ENCODE measurements around the gene GDAP2. TPM values are rescaled to one million over a fixed set of nuclear protein-coding genes. Genes with fewer than 3 reads are reported as not detected.

Gene GDAP2
- total and polyA plus RNA-seq, 7 donors, result 5.5 to 33.8 (median 19.6) TPM

- Histone ChIP-seq H3K27me3 (no peaks in the 10 kb centered on the region), H3K4me3 (no peak overlapping the region), H3K27ac (no peak overlapping the region), H3K36me3 (peaks cover 0 to 22% (median 0%) of the 10 kb centered on the region in 4 donors), H3K4me1 (no peaks in the 10 kb centered on the region), H3K9me3 (no peaks in the 10 kb centered on the region)
- intact Hi-C loops (cut with DNase I), result loop anchor here (5.0 kb wide), 1 partner anchor 378 kb away; no protein-coding TSS in a partner anchor
- TF ChIP-seq EP300 (IDR thresholded peaks at IDR 0.05), result no peak
- TF ChIP-seq POLR2AphosphoS5 (IDR thresholded peaks at IDR 0.05), result no peak
- no peak for TF ChIP-seq CTCF (IDR thresholded peaks at IDR 0.05)
- no peak for TF ChIP-seq POLR2A (IDR thresholded peaks at IDR 0.05)
- WGBS, 2 donors, result 88 to 89% methylated on average over 2 of the region's 2 CpGs
- no peak for DNase-seq
Measured at GRCh38 chr1:117890452-117890851, 39.0 kb downstream of the GDAP2 start.

- H3K36me3 ChIP-seq, result peaks cover 0 to 42% (median 0%) of the 10 kb centered on the region in 4 donors
- no peak overlapping the region for H3K27ac ChIP-seq
- no peaks in the 10 kb centered on the region for H3K9me3 ChIP-seq
- H3K27me3 ChIP-seq, result no peaks in the 10 kb centered on the region
- H3K4me3 ChIP-seq, result no peak overlapping the region
- intact Hi-C loops (cut with DNase I), result no loop called here
- DNase-seq, result no peak
- TF ChIP-seq CTCF (IDR thresholded peaks at IDR 0.05) (no peak), POLR2A (IDR thresholded peaks at IDR 0.05) (no peak), POLR2AphosphoS5 (IDR thresholded peaks at IDR 0.05) (no peak), EP300 (IDR thresholded peaks at IDR 0.05) (no peak)
- no peaks in the 10 kb centered on the region for H3K4me1 ChIP-seq
- 91 to 92% methylated on average over 2 of the region's 2 CpGs for WGBS, 2 donors
Measured at GRCh38 chr1:117886101-117886795, 43.2 kb downstream of the GDAP2 start.

GRCh38 chr1:117883616-117884015, 45.8 kb downstream of the GDAP2 start:
- DNase-seq, result no peak
- no peak overlapping the region for H3K4me3 ChIP-seq
- 98 to 99% methylated on average over 1 of the region's 1 CpG for WGBS, 2 donors
- H3K9me3 ChIP-seq, result no peaks in the 10 kb centered on the region
- H3K27me3 ChIP-seq, result no peaks in the 10 kb centered on the region
- intact Hi-C loops (cut with DNase I), result no loop called here
- no peaks in the 10 kb centered on the region for H3K4me1 ChIP-seq
- TF ChIP-seq POLR2A (IDR thresholded peaks at IDR 0.05) (no peak), POLR2AphosphoS5 (IDR thresholded peaks at IDR 0.05) (no peak), EP300 (IDR thresholded peaks at IDR 0.05) (no peak), CTCF (IDR thresholded peaks at IDR 0.05) (no peak)
- no peak overlapping the region for H3K27ac ChIP-seq
- H3K36me3 ChIP-seq, result peaks cover 0 to 58% (median 2%) of the 10 kb centered on the region in 4 donors

- Histone ChIP-seq H3K4me1 (no peaks in the 10 kb centered on the region), H3K27me3 (no peaks in the 10 kb centered on the region), H3K4me3 (no peak overlapping the region), H3K9me3 (no peaks in the 10 kb centered on the region), H3K27ac (no peak overlapping the region), H3K36me3 (peaks cover 7 to 90% (median 30%) of the 10 kb centered on the region in 4 donors)
- intact Hi-C loops (cut with DNase I), result no loop called here
- 95% methylated on average over 1 of the region's 1 CpG for WGBS, 2 donors
- TF ChIP-seq POLR2A (IDR thresholded peaks at IDR 0.05), result no peak
- TF ChIP-seq POLR2AphosphoS5 (IDR thresholded peaks at IDR 0.05), result no peak
- TF ChIP-seq EP300 (IDR thresholded peaks at IDR 0.05), result no peak
- TF ChIP-seq CTCF (IDR thresholded peaks at IDR 0.05), result no peak
- DNase-seq, result no peak
Measured at GRCh38 chr1:117879284-117879683, 50.1 kb downstream of the GDAP2 start.

Measured in sigmoid colon (tissue), 7 donors.